Kasumi-1 (cell line): Measurements from ENCODE around the gene LCE2D.
"Not testable (repeated sequence)": the region's sequence is repeated elsewhere in the genome, so short reads cannot be mapped to it uniquely, and the experiment has no call there.

Source experiments
- DNase-seq, 2 experiments: peaks; one replicate each; lab custom pipeline; 2025; lab: John Stamatoyannopoulos, UW

Gene LCE2D

GRCh38 chr1:152663098-152663497 lies at the start of gene LCE2D:
Gene LCE2D (plus strand): TSS chr1:152663380. CDS start chr1:152664106, 726 bp downstream.
- no peak for DNase-seq

- no peak for DNase-seq
Observed at GRCh38 chr1:152613511-152613910, 49.7 kb upstream of the LCE2D start, which contains the start of gene LCE3B. Gene LCE3B (plus strand): TSS chr1:152613811. CDS start chr1:152613811, 0 bp downstream.

GRCh38 chr1:152621993-152622392 lies 41.2 kb upstream of the LCE2D start:
- DNase-seq: no peak

- DNase-seq: no peak
Observed at GRCh38 chr1:152622803-152623202, 40.4 kb upstream of the LCE2D start, which contains the start of gene LCE3A. Gene LCE3A (minus strand): TSS chr1:152623103. CDS start chr1:152623103, 0 bp downstream.

- DNase-seq: no peak
Observed at GRCh38 chr1:152623203-152623844, 39.9 kb upstream of the LCE2D start.

- DNase-seq: no peak
Observed at GRCh38 chr1:152626744-152627143, 36.4 kb upstream of the LCE2D start.

- no peak for DNase-seq
Observed at GRCh38 chr1:152630596-152630995, 32.6 kb upstream of the LCE2D start.

GRCh38 chr1:152640351-152640750 lies 22.8 kb upstream of the LCE2D start:
- DNase-seq: no peak

- no peak for DNase-seq
Observed at GRCh38 chr1:152643945-152644344, 19.2 kb upstream of the LCE2D start.

GRCh38 chr1:152645146-152645545 lies 18.0 kb upstream of the LCE2D start:
- no peak for DNase-seq

GRCh38 chr1:152646656-152647055 lies 16.5 kb upstream of the LCE2D start:
- no peak for DNase-seq

- DNase-seq: peak; percentile 58 to 66
Observed at GRCh38 chr1:152654110-152654509, 9.1 kb upstream of the LCE2D start.

GRCh38 chr1:152656459-152656858 lies 6.7 kb upstream of the LCE2D start:
- DNase-seq: no peak

GRCh38 chr1:152657677-152658076 lies 5.5 kb upstream of the LCE2D start:
- no peak for DNase-seq

- DNase-seq: no peak
Observed at GRCh38 chr1:152658649-152659048, 4.5 kb upstream of the LCE2D start.

GRCh38 chr1:152666171-152666570 lies 3.0 kb downstream of the LCE2D start:
- DNase-seq: not testable (repeated sequence)

- no peak for DNase-seq
Observed at GRCh38 chr1:152667648-152668047, 4.5 kb downstream of the LCE2D start.

- DNase-seq: no peak
Observed at GRCh38 chr1:152673016-152673415, 9.8 kb downstream of the LCE2D start.

- not testable (repeated sequence) for DNase-seq
Observed at GRCh38 chr1:152674983-152675382, 11.8 kb downstream of the LCE2D start, which contains the start of gene LCE2C. Gene LCE2C (plus strand): TSS chr1:152675279. CDS start chr1:152676016, 737 bp downstream.

GRCh38 chr1:152679459-152679858 lies 16.3 kb downstream of the LCE2D start:
- no peak for DNase-seq

GRCh38 chr1:152681616-152682015 lies 18.4 kb downstream of the LCE2D start:
- no peak for DNase-seq

GRCh38 chr1:152683846-152684245 lies 20.7 kb downstream of the LCE2D start:
- DNase-seq: no peak

GRCh38 chr1:152685823-152686222 lies 22.6 kb downstream of the LCE2D start, which contains the start of gene LCE2B:
Gene LCE2B (plus strand): TSS chr1:152686123. CDS start chr1:152686844, 721 bp downstream.
- not testable (repeated sequence) for DNase-seq
